GM23248 (cell line): ENCODE results near the gene PTPRK.

Source experiments
- EZH2 ChIP-seq: fragments of 200-600 bp; sonication (generic); IDR thresholded peaks from 2 replicates; pipeline ENCODE4 v1.6.1; 2018; ENCODE audit warnings: antibody characterized with exemption, mild to moderate bottlenecking; ENCODE audit not compliant: insufficient read depth, poor library complexity, severe bottlenecking
- EZH2phosphoT487 ChIP-seq: fragments of 200-600 bp; sonication (generic); IDR thresholded peaks from 2 replicates; pipeline ENCODE4 v1.6.1; 2018; ENCODE audit warnings: antibody characterized with exemption, moderate library complexity, mild to moderate bottlenecking, low read depth; ENCODE audit not compliant: insufficient read depth

- TF ChIP-seq EZH2 (no peak), EZH2phosphoT487 (no peak)
Measured at GRCh38 chr6:128208851-128209580, 311.4 kb downstream of the PTPRK start.
